ENCODE data around the gene EXTL1.

EXTL1 gene

GRCh38 chr1:26077524-26077923 lies 55.9 kb downstream of the EXTL1 start:
- no peak for DNase-seq (ENCODE audit: low read depth)
- no peak overlapping the region for H3K4me3 ChIP-seq (ENCODE audit: low read depth, low read length)
- TF ChIP-seq CTCF (IDR thresholded peaks at IDR 0.05; ENCODE audit: insufficient read depth, low read depth, low read length, missing control alignments) = no peak

- DNase-seq (ENCODE audit: low read depth) = no peak
- TF ChIP-seq CTCF (IDR thresholded peaks at IDR 0.05; ENCODE audit: insufficient read depth, low read depth, low read length, missing control alignments) = no peak
- H3K4me3 ChIP-seq (ENCODE audit: low read depth, low read length) = no peak overlapping the region
These were observed 57.0 kb downstream of the EXTL1 start for GRCh38 chr1:26078286-26079177.

- DNase-seq (ENCODE audit: low read depth) = no peak
- H3K4me3 ChIP-seq (ENCODE audit: low read depth, low read length) = no peak overlapping the region
- no peak for TF ChIP-seq CTCF (IDR thresholded peaks at IDR 0.05; ENCODE audit: insufficient read depth, low read depth, low read length, missing control alignments)
These were observed 57.6 kb downstream of the EXTL1 start for GRCh38 chr1:26079178-26079563.

- no peak for DNase-seq (ENCODE audit: low read depth)
- TF ChIP-seq CTCF (IDR thresholded peaks at IDR 0.05; ENCODE audit: insufficient read depth, low read depth, low read length, missing control alignments) = no peak
- H3K4me3 ChIP-seq (ENCODE audit: low read depth, low read length) = no peak overlapping the region
These were observed 58.6 kb downstream of the EXTL1 start for GRCh38 chr1:26079960-26080814.

GRCh38 chr1:26081267-26082019 lies 59.9 kb downstream of the EXTL1 start:
- TF ChIP-seq CTCF (IDR thresholded peaks at IDR 0.05; ENCODE audit: insufficient read depth, low read depth, low read length, missing control alignments) = no peak
- no peak for DNase-seq (ENCODE audit: low read depth)
- H3K4me3 ChIP-seq (ENCODE audit: low read depth, low read length) = no peak overlapping the region

GRCh38 chr1:26082020-26082350 lies 60.4 kb downstream of the EXTL1 start:
- H3K4me3 ChIP-seq (ENCODE audit: low read depth, low read length) = no peak overlapping the region
- DNase-seq (ENCODE audit: low read depth) = no peak
- TF ChIP-seq CTCF (IDR thresholded peaks at IDR 0.05; ENCODE audit: insufficient read depth, low read depth, low read length, missing control alignments) = no peak
